ENCODE results near the gene ADCY5. TPM values are rescaled to one million over a fixed set of nuclear protein-coding genes. Genes with fewer than 3 reads are reported as not detected.

ADCY5 gene
- polyA plus RNA-seq, 2 of the 4 experiments (the other 2 are of a cell fraction), result 0.57 to 0.68 TPM

GRCh38 chr3:123419181-123419849 lies 29.6 kb downstream of the ADCY5 start:
- WGBS (ENCODE audit: missing lambda C conversion rate), result 76% methylated on average over 20 of the region's 20 CpGs
- no peaks in the 10 kb centered on the region for H3K4me1 ChIP-seq
- ATAC-seq (no peak), FAIRE-seq (no peak), DNase-seq (ENCODE audit: low read depth in 1 of 2, low spot score in 1 of 2) (no peak)
- H3K4me3 ChIP-seq, result no peak overlapping the region
- TF ChIP-seq FOSB (CRISPR knock-in tag; IDR thresholded peaks at IDR 0.05), result no peak
- TF ChIP-seq CHD4 (IDR thresholded peaks at IDR 0.05; ENCODE audit: borderline replicate concordance), result no peak
- no peak for TF ChIP-seq JUNB (IDR thresholded peaks at IDR 0.05)
- no peak for TF ChIP-seq NR3C1 (IDR thresholded peaks at IDR 0.05)
- no peak for TF ChIP-seq MAFK (IDR thresholded peaks at IDR 0.05; ENCODE audit: partially characterized antibody)
- no peak for TF ChIP-seq RFX5 (IDR thresholded peaks at IDR 0.05)
- no peak for TF ChIP-seq HOXB5 (CRISPR knock-in tag; IDR thresholded peaks at IDR 0.05)
- TF ChIP-seq, protein P1, sequence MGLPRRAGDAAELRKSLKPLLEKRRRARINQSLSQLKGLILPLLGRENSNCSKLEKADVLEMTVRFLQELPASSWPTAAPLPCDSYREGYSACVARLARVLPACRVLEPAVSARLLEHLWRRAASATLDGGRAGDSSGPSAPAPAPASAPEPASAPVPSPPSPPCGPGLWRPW (IDR thresholded peaks at IDR 0.05), result no peak
- TF ChIP-seq, protein P2, sequence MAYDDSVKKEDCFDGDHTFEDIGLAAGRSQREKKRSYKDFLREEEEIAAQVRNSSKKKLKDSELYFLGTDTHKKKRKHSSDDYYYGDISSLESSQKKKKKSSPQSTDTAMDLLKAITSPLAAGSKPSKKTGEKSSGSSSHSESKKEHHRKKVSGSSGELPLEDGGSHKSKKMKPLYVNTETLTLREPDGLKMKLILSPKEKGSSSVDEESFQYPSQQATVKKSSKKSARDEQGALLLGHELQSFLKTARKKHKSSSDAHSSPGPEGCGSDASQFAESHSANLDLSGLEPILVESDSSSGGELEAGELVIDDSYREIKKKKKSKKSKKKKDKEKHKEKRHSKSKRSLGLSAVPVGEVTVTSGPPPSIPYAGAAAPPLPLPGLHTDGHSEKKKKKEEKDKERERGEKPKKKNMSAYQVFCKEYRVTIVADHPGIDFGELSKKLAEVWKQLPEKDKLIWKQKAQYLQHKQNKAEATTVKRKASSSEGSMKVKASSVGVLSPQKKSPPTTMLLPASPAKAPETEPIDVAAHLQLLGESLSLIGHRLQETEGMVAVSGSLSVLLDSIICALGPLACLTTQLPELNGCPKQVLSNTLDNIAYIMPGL (CRISPR knock-in tag; IDR thresholded peaks at IDR 0.05; ENCODE audit: borderline replicate concordance), result no peak
- TF ChIP-seq CBX2 (IDR thresholded peaks at IDR 0.05; ENCODE audit: borderline replicate concordance, low read depth), result no peak
- TF ChIP-seq SMC3 (IDR thresholded peaks at IDR 0.05), result no peak
- TF ChIP-seq, protein P3, sequence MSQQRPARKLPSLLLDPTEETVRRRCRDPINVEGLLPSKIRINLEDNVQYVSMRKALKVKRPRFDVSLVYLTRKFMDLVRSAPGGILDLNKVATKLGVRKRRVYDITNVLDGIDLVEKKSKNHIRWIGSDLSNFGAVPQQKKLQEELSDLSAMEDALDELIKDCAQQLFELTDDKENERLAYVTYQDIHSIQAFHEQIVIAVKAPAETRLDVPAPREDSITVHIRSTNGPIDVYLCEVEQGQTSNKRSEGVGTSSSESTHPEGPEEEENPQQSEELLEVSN (IDR thresholded peaks at IDR 0.05; ENCODE audit: borderline replicate concordance, low read depth), result no peak
- no peak for TF ChIP-seq HOXA7 (CRISPR knock-in tag; IDR thresholded peaks at IDR 0.05)
- no peak for TF ChIP-seq TP53 (CRISPR knock-in tag; IDR thresholded peaks at IDR 0.05)
- TF ChIP-seq, protein P4, sequence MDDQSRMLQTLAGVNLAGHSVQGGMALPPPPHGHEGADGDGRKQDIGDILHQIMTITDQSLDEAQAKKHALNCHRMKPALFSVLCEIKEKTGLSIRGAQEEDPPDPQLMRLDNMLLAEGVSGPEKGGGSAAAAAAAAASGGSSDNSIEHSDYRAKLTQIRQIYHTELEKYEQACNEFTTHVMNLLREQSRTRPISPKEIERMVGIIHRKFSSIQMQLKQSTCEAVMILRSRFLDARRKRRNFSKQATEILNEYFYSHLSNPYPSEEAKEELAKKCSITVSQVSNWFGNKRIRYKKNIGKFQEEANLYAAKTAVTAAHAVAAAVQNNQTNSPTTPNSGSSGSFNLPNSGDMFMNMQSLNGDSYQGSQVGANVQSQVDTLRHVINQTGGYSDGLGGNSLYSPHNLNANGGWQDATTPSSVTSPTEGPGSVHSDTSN (IDR thresholded peaks at IDR 0.05), result no peak
- TF ChIP-seq NFE2L2 (conservative IDR thresholded peaks at IDR 0.05; ENCODE audit: low read length), result no peak
- no peak for TF ChIP-seq RNF2 (IDR thresholded peaks at IDR 0.05; ENCODE audit: borderline replicate concordance, low read depth)
- TF ChIP-seq, protein P5, sequence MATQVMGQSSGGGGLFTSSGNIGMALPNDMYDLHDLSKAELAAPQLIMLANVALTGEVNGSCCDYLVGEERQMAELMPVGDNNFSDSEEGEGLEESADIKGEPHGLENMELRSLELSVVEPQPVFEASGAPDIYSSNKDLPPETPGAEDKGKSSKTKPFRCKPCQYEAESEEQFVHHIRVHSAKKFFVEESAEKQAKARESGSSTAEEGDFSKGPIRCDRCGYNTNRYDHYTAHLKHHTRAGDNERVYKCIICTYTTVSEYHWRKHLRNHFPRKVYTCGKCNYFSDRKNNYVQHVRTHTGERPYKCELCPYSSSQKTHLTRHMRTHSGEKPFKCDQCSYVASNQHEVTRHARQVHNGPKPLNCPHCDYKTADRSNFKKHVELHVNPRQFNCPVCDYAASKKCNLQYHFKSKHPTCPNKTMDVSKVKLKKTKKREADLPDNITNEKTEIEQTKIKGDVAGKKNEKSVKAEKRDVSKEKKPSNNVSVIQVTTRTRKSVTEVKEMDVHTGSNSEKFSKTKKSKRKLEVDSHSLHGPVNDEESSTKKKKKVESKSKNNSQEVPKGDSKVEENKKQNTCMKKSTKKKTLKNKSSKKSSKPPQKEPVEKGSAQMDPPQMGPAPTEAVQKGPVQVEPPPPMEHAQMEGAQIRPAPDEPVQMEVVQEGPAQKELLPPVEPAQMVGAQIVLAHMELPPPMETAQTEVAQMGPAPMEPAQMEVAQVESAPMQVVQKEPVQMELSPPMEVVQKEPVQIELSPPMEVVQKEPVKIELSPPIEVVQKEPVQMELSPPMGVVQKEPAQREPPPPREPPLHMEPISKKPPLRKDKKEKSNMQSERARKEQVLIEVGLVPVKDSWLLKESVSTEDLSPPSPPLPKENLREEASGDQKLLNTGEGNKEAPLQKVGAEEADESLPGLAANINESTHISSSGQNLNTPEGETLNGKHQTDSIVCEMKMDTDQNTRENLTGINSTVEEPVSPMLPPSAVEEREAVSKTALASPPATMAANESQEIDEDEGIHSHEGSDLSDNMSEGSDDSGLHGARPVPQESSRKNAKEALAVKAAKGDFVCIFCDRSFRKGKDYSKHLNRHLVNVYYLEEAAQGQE (IDR thresholded peaks at IDR 0.05), result no peak
- no peak for TF ChIP-seq SREBF2 (IDR thresholded peaks at IDR 0.05)
- H3K27ac ChIP-seq, result no peak overlapping the region
- ChIA-PET POLR2A (no interaction called here), CTCF (no interaction called here)
- no peaks in the 10 kb centered on the region for H3K9me3 ChIP-seq
- no peak overlapping the region for H3K4me2 ChIP-seq

DNA sequence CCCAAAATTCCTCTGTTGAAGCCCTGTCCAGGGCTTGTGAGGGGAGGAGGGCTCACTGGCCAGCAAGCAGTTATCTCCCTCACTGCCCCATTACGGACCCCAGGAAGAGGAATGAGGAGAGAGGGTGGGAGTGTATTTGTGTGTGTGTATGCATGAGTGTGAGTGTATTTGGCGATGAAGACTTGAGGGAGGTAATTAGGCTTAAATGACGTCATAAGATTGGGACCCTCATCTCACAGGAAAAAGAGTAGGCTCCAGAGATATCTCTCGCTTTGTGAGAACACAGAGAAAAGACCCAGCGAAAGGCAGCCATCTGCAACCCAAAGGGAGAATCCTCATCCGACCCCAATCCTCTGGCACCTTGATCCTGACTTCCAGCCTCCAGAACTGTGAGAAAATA lies 32.2 kb downstream of the ADCY5 start:
- FAIRE-seq (no peak), ATAC-seq (no peak), DNase-seq (ENCODE audit: low read depth in 1 of 2, low spot score in 1 of 2) (no peak)
- Histone ChIP-seq H3K27ac (no peak overlapping the region), H3K4me3 (no peak overlapping the region), H3K4me2 (no peak overlapping the region), H3K4me1 (no peaks in the 10 kb centered on the region), H3K9me3 (no peaks in the 10 kb centered on the region)
- 67% methylated on average over 6 of the region's 6 CpGs for WGBS (ENCODE audit: missing lambda C conversion rate)
- TF ChIP-seq NPAS2 (CRISPR knock-in tag; IDR thresholded peaks at IDR 0.05; ENCODE audit: borderline replicate concordance) (no peak), JUN (IDR thresholded peaks at IDR 0.05) (no peak), ATOH8 (CRISPR knock-in tag; IDR thresholded peaks at IDR 0.05; ENCODE audit: low read depth) (no peak)
- TF ChIP-seq, protein P3 (IDR thresholded peaks at IDR 0.05; ENCODE audit: borderline replicate concordance, low read depth), result no peak
- ChIA-PET POLR2A (no interaction called here), CTCF (no interaction called here)

All from A549 (cell line).